Measurements from ENCODE around the gene BMAL1.

The BMAL1 gene

GRCh38 chr11:13277768-13278608, at the start of gene BMAL1:
BMAL1 (plus strand) TSS chr11:13277790; CDS start chr11:13354309, 76,519 bp downstream.
- Histone ChIP-seq H3K27ac (ENCODE audit: low read length) (peak within 1 kb of the TSS; percentile 81), H3K9me3 (ENCODE audit: control insufficient read depth in 1 of 2, low read length in 2 of 2) (no peaks in the 10 kb centered on the region), H3K36me3 (ENCODE audit: control insufficient read depth in 1 of 2, insufficient read depth in 2 of 2, low read length in 2 of 2) (no peaks in the 10 kb centered on the region), H3K4me1 (ENCODE audit: control insufficient read depth in 1 of 2, insufficient read depth in 2 of 2, low read length in 2 of 2) (peaks cover 6% of the 10 kb centered on the region in 2 donors), H3K27me3 (ENCODE audit: low read depth, low read length) (peaks cover 5% of the 10 kb centered on the region), H3K4me3 (ENCODE audit: low read depth in 1 of 2, low read length in 2 of 2) (peak within 1 kb of the TSS; percentile 91 to 96)

- Histone ChIP-seq H3K36me3 (ENCODE audit: control insufficient read depth in 1 of 2, insufficient read depth in 2 of 2, low read length in 2 of 2) (no peaks in the 10 kb centered on the region), H3K4me1 (ENCODE audit: control insufficient read depth in 1 of 2, insufficient read depth in 2 of 2, low read length in 2 of 2) (peaks cover 0 to 18% of the 10 kb centered on the region in 2 donors), H3K4me3 (ENCODE audit: low read depth in 1 of 2, low read length in 2 of 2) (no peak overlapping the region), H3K9me3 (ENCODE audit: control insufficient read depth in 1 of 2, low read length in 2 of 2) (no peaks in the 10 kb centered on the region), H3K27me3 (ENCODE audit: low read depth, low read length) (no peaks in the 10 kb centered on the region), H3K27ac (ENCODE audit: low read length) (no peak overlapping the region)
Observed at GRCh38 chr11:13228572-13228971, 49.0 kb upstream of the BMAL1 start.

- no peak overlapping the region for H3K4me3 ChIP-seq (ENCODE audit: low read depth in 1 of 2, low read length in 2 of 2)
- no peaks in the 10 kb centered on the region for H3K36me3 ChIP-seq (ENCODE audit: control insufficient read depth in 1 of 2, insufficient read depth in 2 of 2, low read length in 2 of 2)
- peaks cover 0 to 18% of the 10 kb centered on the region in 2 donors for H3K4me1 ChIP-seq (ENCODE audit: control insufficient read depth in 1 of 2, insufficient read depth in 2 of 2, low read length in 2 of 2)
- H3K27ac ChIP-seq (ENCODE audit: low read length): no peak overlapping the region
- no peaks in the 10 kb centered on the region for H3K9me3 ChIP-seq (ENCODE audit: control insufficient read depth in 1 of 2, low read length in 2 of 2)
- H3K27me3 ChIP-seq (ENCODE audit: low read depth, low read length): no peaks in the 10 kb centered on the region
Observed at GRCh38 chr11:13229136-13229535, 48.5 kb upstream of the BMAL1 start.

- no peak overlapping the region for H3K27ac ChIP-seq (ENCODE audit: low read length)
- no peaks in the 10 kb centered on the region for H3K36me3 ChIP-seq (ENCODE audit: control insufficient read depth in 1 of 2, insufficient read depth in 2 of 2, low read length in 2 of 2)
- H3K9me3 ChIP-seq (ENCODE audit: control insufficient read depth in 1 of 2, low read length in 2 of 2): no peaks in the 10 kb centered on the region
- H3K4me1 ChIP-seq (ENCODE audit: control insufficient read depth in 1 of 2, insufficient read depth in 2 of 2, low read length in 2 of 2): peaks cover 0 to 18% of the 10 kb centered on the region in 2 donors
- H3K4me3 ChIP-seq (ENCODE audit: low read depth in 1 of 2, low read length in 2 of 2): no peak overlapping the region
- H3K27me3 ChIP-seq (ENCODE audit: low read depth, low read length): no peaks in the 10 kb centered on the region
Observed at GRCh38 chr11:13229711-13230318, 47.8 kb upstream of the BMAL1 start.

- H3K27me3 ChIP-seq (ENCODE audit: low read depth, low read length): no peaks in the 10 kb centered on the region
- no peak overlapping the region for H3K4me3 ChIP-seq (ENCODE audit: low read depth in 1 of 2, low read length in 2 of 2)
- H3K36me3 ChIP-seq (ENCODE audit: control insufficient read depth in 1 of 2, insufficient read depth in 2 of 2, low read length in 2 of 2): no peaks in the 10 kb centered on the region
- H3K4me1 ChIP-seq (ENCODE audit: control insufficient read depth in 1 of 2, insufficient read depth in 2 of 2, low read length in 2 of 2): peaks cover 0 to 18% of the 10 kb centered on the region in 2 donors
- no peak overlapping the region for H3K27ac ChIP-seq (ENCODE audit: low read length)
- H3K9me3 ChIP-seq (ENCODE audit: control insufficient read depth in 1 of 2, low read length in 2 of 2): peaks cover 0 to 3% of the 10 kb centered on the region in 2 donors
Observed at GRCh38 chr11:13233173-13233745, 44.3 kb upstream of the BMAL1 start.

- H3K36me3 ChIP-seq (ENCODE audit: control insufficient read depth in 1 of 2, insufficient read depth in 2 of 2, low read length in 2 of 2): no peaks in the 10 kb centered on the region
- peaks cover 0 to 3% of the 10 kb centered on the region in 2 donors for H3K9me3 ChIP-seq (ENCODE audit: control insufficient read depth in 1 of 2, low read length in 2 of 2)
- no peak overlapping the region for H3K4me3 ChIP-seq (ENCODE audit: low read depth in 1 of 2, low read length in 2 of 2)
- no peaks in the 10 kb centered on the region for H3K27me3 ChIP-seq (ENCODE audit: low read depth, low read length)
- no peak overlapping the region for H3K27ac ChIP-seq (ENCODE audit: low read length)
- H3K4me1 ChIP-seq (ENCODE audit: control insufficient read depth in 1 of 2, insufficient read depth in 2 of 2, low read length in 2 of 2): peaks cover 0 to 6% of the 10 kb centered on the region in 2 donors
Observed at GRCh38 chr11:13235895-13236294, 41.7 kb upstream of the BMAL1 start.

GRCh38 chr11:13236626-13237025, 41.0 kb upstream of the BMAL1 start:
- Histone ChIP-seq H3K9me3 (ENCODE audit: control insufficient read depth in 1 of 2, low read length in 2 of 2) (peaks cover 0 to 3% of the 10 kb centered on the region in 2 donors), H3K27ac (ENCODE audit: low read length) (no peak overlapping the region), H3K4me1 (ENCODE audit: control insufficient read depth in 1 of 2, insufficient read depth in 2 of 2, low read length in 2 of 2) (peaks cover 0 to 4% of the 10 kb centered on the region in 2 donors), H3K27me3 (ENCODE audit: low read depth, low read length) (no peaks in the 10 kb centered on the region), H3K4me3 (ENCODE audit: low read depth in 1 of 2, low read length in 2 of 2) (no peak overlapping the region), H3K36me3 (ENCODE audit: control insufficient read depth in 1 of 2, insufficient read depth in 2 of 2, low read length in 2 of 2) (no peaks in the 10 kb centered on the region)

GRCh38 chr11:13237761-13238160, 39.8 kb upstream of the BMAL1 start:
- Histone ChIP-seq H3K36me3 (ENCODE audit: control insufficient read depth in 1 of 2, insufficient read depth in 2 of 2, low read length in 2 of 2) (no peaks in the 10 kb centered on the region), H3K9me3 (ENCODE audit: control insufficient read depth in 1 of 2, low read length in 2 of 2) (peaks cover 0 to 3% of the 10 kb centered on the region in 2 donors), H3K27ac (ENCODE audit: low read length) (no peak overlapping the region), H3K27me3 (ENCODE audit: low read depth, low read length) (no peaks in the 10 kb centered on the region), H3K4me1 (ENCODE audit: control insufficient read depth in 1 of 2, insufficient read depth in 2 of 2, low read length in 2 of 2) (no peaks in the 10 kb centered on the region), H3K4me3 (ENCODE audit: low read depth in 1 of 2, low read length in 2 of 2) (no peak overlapping the region)

- Histone ChIP-seq H3K27ac (ENCODE audit: low read length) (no peak overlapping the region), H3K36me3 (ENCODE audit: control insufficient read depth in 1 of 2, insufficient read depth in 2 of 2, low read length in 2 of 2) (no peaks in the 10 kb centered on the region), H3K4me1 (ENCODE audit: control insufficient read depth in 1 of 2, insufficient read depth in 2 of 2, low read length in 2 of 2) (no peaks in the 10 kb centered on the region), H3K9me3 (ENCODE audit: control insufficient read depth in 1 of 2, low read length in 2 of 2) (peaks cover 0 to 3% of the 10 kb centered on the region in 2 donors), H3K27me3 (ENCODE audit: low read depth, low read length) (no peaks in the 10 kb centered on the region), H3K4me3 (ENCODE audit: low read depth in 1 of 2, low read length in 2 of 2) (no peak overlapping the region)
Observed at GRCh38 chr11:13238879-13239514, 38.6 kb upstream of the BMAL1 start.

GRCh38 chr11:13242564-13242963, 35.0 kb upstream of the BMAL1 start:
- no peaks in the 10 kb centered on the region for H3K27me3 ChIP-seq (ENCODE audit: low read depth, low read length)
- H3K4me3 ChIP-seq (ENCODE audit: low read depth in 1 of 2, low read length in 2 of 2): no peak overlapping the region
- H3K4me1 ChIP-seq (ENCODE audit: control insufficient read depth in 1 of 2, insufficient read depth in 2 of 2, low read length in 2 of 2): no peaks in the 10 kb centered on the region
- H3K27ac ChIP-seq (ENCODE audit: low read length): no peak overlapping the region
- H3K9me3 ChIP-seq (ENCODE audit: control insufficient read depth in 1 of 2, low read length in 2 of 2): no peaks in the 10 kb centered on the region
- no peaks in the 10 kb centered on the region for H3K36me3 ChIP-seq (ENCODE audit: control insufficient read depth in 1 of 2, insufficient read depth in 2 of 2, low read length in 2 of 2)
